NB4 (cell line): ENCODE data around the gene MALL.
"Not testable (repeated sequence)": the region's sequence is repeated elsewhere in the genome, so short reads cannot be mapped to it uniquely, and the experiment has no call there.

ENCODE experiments used
- MYC ChIP-seq: IDR thresholded peaks from 2 replicates; pipeline ENCODE4 v1.6.1; 2011; ENCODE audit warnings: low read depth, low read length
- TF ChIP-seq, protein P1 (sequence below): IDR thresholded peaks from one replicate; pipeline ENCODE4 v1.5.1; 2012; ENCODE audit warnings: low read depth, low read length

- TF ChIP-seq, protein P1, sequence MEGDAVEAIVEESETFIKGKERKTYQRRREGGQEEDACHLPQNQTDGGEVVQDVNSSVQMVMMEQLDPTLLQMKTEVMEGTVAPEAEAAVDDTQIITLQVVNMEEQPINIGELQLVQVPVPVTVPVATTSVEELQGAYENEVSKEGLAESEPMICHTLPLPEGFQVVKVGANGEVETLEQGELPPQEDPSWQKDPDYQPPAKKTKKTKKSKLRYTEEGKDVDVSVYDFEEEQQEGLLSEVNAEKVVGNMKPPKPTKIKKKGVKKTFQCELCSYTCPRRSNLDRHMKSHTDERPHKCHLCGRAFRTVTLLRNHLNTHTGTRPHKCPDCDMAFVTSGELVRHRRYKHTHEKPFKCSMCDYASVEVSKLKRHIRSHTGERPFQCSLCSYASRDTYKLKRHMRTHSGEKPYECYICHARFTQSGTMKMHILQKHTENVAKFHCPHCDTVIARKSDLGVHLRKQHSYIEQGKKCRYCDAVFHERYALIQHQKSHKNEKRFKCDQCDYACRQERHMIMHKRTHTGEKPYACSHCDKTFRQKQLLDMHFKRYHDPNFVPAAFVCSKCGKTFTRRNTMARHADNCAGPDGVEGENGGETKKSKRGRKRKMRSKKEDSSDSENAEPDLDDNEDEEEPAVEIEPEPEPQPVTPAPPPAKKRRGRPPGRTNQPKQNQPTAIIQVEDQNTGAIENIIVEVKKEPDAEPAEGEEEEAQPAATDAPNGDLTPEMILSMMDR, result not testable (repeated sequence)
- TF ChIP-seq MYC, result not testable (repeated sequence)
Measured at GRCh38 chr2:110041941-110042660, 73.5 kb downstream of the MALL start.
